Daoy (cell line): Measurements from ENCODE around the gene ARHGAP4. TPM values are rescaled to one million over a fixed set of nuclear protein-coding genes. Genes with fewer than 3 reads are reported as not detected.

Experiments used
- DNase-seq: peaks from one replicate; pipeline ENCODE4 v3.0.0-alpha.2; 2015; ENCODE audit warnings: low read depth
- total RNA-seq: library from RNA; depleted of rRNA; stranded (reverse); fragments of >200 nt; shearing (Covaris generic); gene quantifications from 2 replicates; pipeline ENCODE4 v1.2.3, GENCODE V29; 2014

Gene ARHGAP4
- total RNA-seq, 1 experiment from 2014 or later: 2.6 TPM

DNA sequence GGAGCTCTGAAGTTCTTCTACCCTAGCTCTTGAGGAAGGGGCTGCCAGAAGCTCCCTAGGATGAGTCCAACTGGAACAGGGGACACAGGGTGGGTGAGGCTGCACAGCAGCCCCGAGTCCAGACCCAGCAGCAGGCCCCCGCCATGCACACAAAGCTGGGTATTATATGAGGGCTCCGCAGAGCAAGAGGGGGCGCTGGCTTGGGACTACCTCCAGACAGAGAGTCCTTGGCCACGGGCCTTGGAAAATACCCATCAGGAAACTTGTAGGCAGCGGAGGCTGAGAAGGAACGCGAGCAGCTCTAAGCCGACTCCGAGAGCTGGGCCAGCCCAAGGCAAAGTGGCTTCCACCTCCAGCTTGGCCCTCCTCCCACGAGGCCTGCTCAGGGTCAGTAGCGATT lies 37.5 kb upstream of the ARHGAP4 start:
- no peak for DNase-seq

GRCh38 chrX:153961292-153961691 lies 35.2 kb upstream of the ARHGAP4 start:
- DNase-seq: no peak

- no peak for DNase-seq
Observed at GRCh38 chrX:153960786-153961185, 34.7 kb upstream of the ARHGAP4 start.

- no peak for DNase-seq
Observed at GRCh38 chrX:153960077-153960476, 34.0 kb upstream of the ARHGAP4 start.

GRCh38 chrX:153959649-153960048 lies 33.6 kb upstream of the ARHGAP4 start:
- no peak for DNase-seq

- DNase-seq: no peak
Observed at GRCh38 chrX:153958605-153959004, 32.5 kb upstream of the ARHGAP4 start.

GRCh38 chrX:153957224-153957623 lies 31.2 kb upstream of the ARHGAP4 start:
- no peak for DNase-seq

GRCh38 chrX:153956044-153956907 lies 30.2 kb upstream of the ARHGAP4 start:
- no peak for DNase-seq

GRCh38 chrX:153955228-153955732 lies 29.2 kb upstream of the ARHGAP4 start:
- no peak for DNase-seq

- DNase-seq: no peak
Observed at GRCh38 chrX:153954558-153955227, 28.6 kb upstream of the ARHGAP4 start.

GRCh38 chrX:153953892-153954557 lies 28.0 kb upstream of the ARHGAP4 start:
- DNase-seq: no peak

GRCh38 chrX:153953342-153953830 lies 27.3 kb upstream of the ARHGAP4 start:
- DNase-seq: peak; percentile 63

GRCh38 chrX:153952373-153953026 lies 26.4 kb upstream of the ARHGAP4 start:
- no peak for DNase-seq

GRCh38 chrX:153951683-153952372 lies 25.8 kb upstream of the ARHGAP4 start:
- DNase-seq: no peak

- no peak for DNase-seq
Observed at GRCh38 chrX:153950127-153950526, 24.1 kb upstream of the ARHGAP4 start.

GRCh38 chrX:153948847-153949805 lies 23.1 kb upstream of the ARHGAP4 start:
- no peak for DNase-seq

DNA sequence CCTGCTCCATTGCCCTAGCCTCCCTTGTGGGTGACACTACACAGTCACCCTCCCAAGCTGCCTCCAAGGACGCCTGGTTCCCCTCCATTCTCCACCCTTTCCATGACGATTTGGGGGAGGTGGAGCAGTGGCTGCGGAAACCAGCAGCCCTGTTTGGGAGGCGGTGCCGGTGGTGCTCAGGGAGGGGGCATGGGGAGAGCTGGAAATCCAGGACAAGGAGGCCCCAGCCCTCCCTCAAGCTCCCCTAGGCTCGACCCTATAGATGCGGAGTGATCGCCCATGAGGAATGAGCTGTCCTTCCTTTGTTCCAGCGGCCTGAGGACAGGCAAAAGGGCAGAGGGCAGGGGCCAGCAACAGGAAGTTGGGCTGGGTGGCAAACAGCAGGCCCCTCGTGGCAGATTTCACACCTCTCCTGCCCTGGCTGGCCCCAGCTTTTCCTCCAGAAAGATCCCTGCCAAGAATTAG lies 22.0 kb upstream of the ARHGAP4 start:
- no peak for DNase-seq

GRCh38 chrX:153947009-153947769 lies 21.1 kb upstream of the ARHGAP4 start:
- DNase-seq: peak; percentile 70
